Fibroblast of lung (primary cell): ENCODE results near the gene PABPN1L. TPM values are rescaled to one million over a fixed set of nuclear protein-coding genes. Genes with fewer than 3 reads are reported as not detected.

ENCODE experiments used
- DNase-seq, 2 donors: peaks; one replicate each; pipeline versions ENCODE4 v3.0.0 to v3.0.0-alpha.2; 2010; ENCODE audit warnings: low read depth in 2 of 2
- H2AFZ ChIP-seq: 2 replicates; pipeline ENCODE4 v1.5.1; 2012; ENCODE audit warnings: low read length, control low read depth, inconsistent platforms
- H3K27ac ChIP-seq: 2 replicates; pipeline ENCODE4 v1.5.1; 2011; ENCODE audit warnings: low read length, control low read depth; ENCODE audit not compliant: insufficient read depth
- H3K27me3 ChIP-seq: 2 replicates; pipeline ENCODE4 v1.5.1; 2011; ENCODE audit warnings: mild to moderate bottlenecking, low read length; ENCODE audit not compliant: control insufficient read depth, insufficient read depth
- H3K36me3 ChIP-seq: 2 replicates; pipeline ENCODE4 v1.5.1; 2011; ENCODE audit warnings: low read length; ENCODE audit not compliant: control insufficient read depth, insufficient read depth
- H3K4me1 ChIP-seq: 2 replicates; pipeline ENCODE4 v1.5.1; 2011; ENCODE audit warnings: low read length; ENCODE audit not compliant: control insufficient read depth, insufficient read depth; ENCODE audit errors: extremely low read depth
- H3K4me2 ChIP-seq: 2 replicates; pipeline ENCODE4 v1.5.1; 2011; ENCODE audit warnings: low read length, control low read depth; ENCODE audit not compliant: insufficient read depth; ENCODE audit errors: extremely low read depth
- H3K4me3 ChIP-seq, 4 experiments: fragments of 200-600 bp in 1 of 4; sonication (generic) in 1 of 4; replicated peaks in 1 of 4; 2 replicates each; pipeline ENCODE4 v1.5.1; 2011 to 2016; ENCODE audit warnings: low read length in 4 of 4, low read depth in 3 of 4, mild to moderate bottlenecking in 3 of 4, control low read depth in 2 of 4, inconsistent platforms in 1 of 4, mixed read lengths in 1 of 4; ENCODE audit not compliant: insufficient read depth in 1 of 4; ENCODE audit errors: control extremely low read depth in 1 of 4
- H3K79me2 ChIP-seq: 2 replicates; pipeline ENCODE4 v1.5.1; 2012; ENCODE audit warnings: mild to moderate bottlenecking, low read length, inconsistent platforms; ENCODE audit not compliant: control insufficient read depth, insufficient read depth
- H3K9ac ChIP-seq: 2 replicates; pipeline ENCODE4 v1.5.1; 2011; ENCODE audit warnings: mild to moderate bottlenecking, low read length, control low read depth; ENCODE audit not compliant: insufficient read depth
- H3K9me3 ChIP-seq: 2 replicates; pipeline ENCODE4 v1.5.1; 2012; ENCODE audit warnings: low read depth, low read length; ENCODE audit not compliant: control insufficient read depth, insufficient read depth
- H4K20me1 ChIP-seq: 2 replicates; pipeline ENCODE4 v1.5.1; 2011; ENCODE audit warnings: low read length; ENCODE audit not compliant: control insufficient read depth, insufficient read depth; ENCODE audit errors: extremely low read depth
- EZH2 ChIP-seq: IDR thresholded peaks from 2 replicates; pipeline ENCODE4 v1.5.1; 2012; ENCODE audit warnings: low read length, control low read depth, mild to moderate bottlenecking; ENCODE audit errors: missing control alignments
- polyA plus RNA-seq, 2 donors: library from polyadenylated mRNA; depleted of rRNA in 1 of 2; stranded (reverse) in 1 of 2; unstranded in 1 of 2; fragments of >200 nt; gene quantifications; 2 replicates each; pipeline ENCODE4 v1.2.1, GENCODE V29; 2011 to 2012; ENCODE audit warnings: missing spikeins in 1 of 2
- total RNA-seq: library from RNA; depleted of rRNA; stranded (reverse); fragments of >200 nt; gene quantifications from 2 replicates; pipeline ENCODE4 v1.2.1, GENCODE V29; 2014
- TF ChIP-seq, protein P1 (sequence below), 2 donors: IDR thresholded peaks in 1 of 2; conservative IDR thresholded peaks in 1 of 2; 1 replicate in 1 of 2; 2 replicates in 1 of 2; pipeline ENCODE4 v1.5.1; 2011 to 2012; ENCODE audit warnings: low read length in 2 of 2, control low read depth in 1 of 2, inconsistent platforms in 1 of 2, low read depth in 1 of 2, mild to moderate bottlenecking in 1 of 2

PABPN1L gene
- total and polyA plus RNA-seq, 2 donors (not counting 1 experiment from before 2014, with no cell fraction given): not detected

DNA sequence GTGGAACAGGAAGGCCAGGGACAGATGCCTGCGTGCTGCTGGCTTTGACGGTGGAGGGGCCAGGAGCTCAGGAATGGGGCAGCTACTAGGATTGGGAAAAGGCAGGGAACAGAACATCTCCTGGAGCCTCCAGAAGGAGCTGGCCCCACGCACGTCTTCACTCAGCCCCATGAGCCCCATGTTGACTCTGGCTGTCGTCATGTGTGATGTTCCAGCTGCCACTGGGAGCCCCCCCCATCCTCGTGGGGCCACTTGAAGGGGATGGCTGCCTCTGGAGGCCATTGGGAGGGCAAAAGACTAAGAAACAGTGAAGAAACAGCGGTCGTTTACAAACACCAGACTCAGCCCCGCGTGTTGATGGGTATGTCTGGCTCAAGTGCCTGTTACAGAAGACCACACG lies 36.2 kb downstream of the PABPN1L start:
- Histone ChIP-seq H3K9me3 (no peaks in the 10 kb centered on the region), H3K27ac (no peak overlapping the region), H3K27me3 (no peaks in the 10 kb centered on the region), H3K4me2 (no peak overlapping the region), H3K4me3 (no peak overlapping the region), H3K36me3 (no peaks in the 10 kb centered on the region), H3K4me1 (no peaks in the 10 kb centered on the region), H3K79me2 (no peaks in the 10 kb centered on the region), H2AFZ (no peak overlapping the region), H4K20me1 (no peaks in the 10 kb centered on the region), H3K9ac (no peak overlapping the region)
- DNase-seq: peak in 1 of 2 donors; percentile 69
- no peak for TF ChIP-seq EZH2
- TF ChIP-seq, protein P1, sequence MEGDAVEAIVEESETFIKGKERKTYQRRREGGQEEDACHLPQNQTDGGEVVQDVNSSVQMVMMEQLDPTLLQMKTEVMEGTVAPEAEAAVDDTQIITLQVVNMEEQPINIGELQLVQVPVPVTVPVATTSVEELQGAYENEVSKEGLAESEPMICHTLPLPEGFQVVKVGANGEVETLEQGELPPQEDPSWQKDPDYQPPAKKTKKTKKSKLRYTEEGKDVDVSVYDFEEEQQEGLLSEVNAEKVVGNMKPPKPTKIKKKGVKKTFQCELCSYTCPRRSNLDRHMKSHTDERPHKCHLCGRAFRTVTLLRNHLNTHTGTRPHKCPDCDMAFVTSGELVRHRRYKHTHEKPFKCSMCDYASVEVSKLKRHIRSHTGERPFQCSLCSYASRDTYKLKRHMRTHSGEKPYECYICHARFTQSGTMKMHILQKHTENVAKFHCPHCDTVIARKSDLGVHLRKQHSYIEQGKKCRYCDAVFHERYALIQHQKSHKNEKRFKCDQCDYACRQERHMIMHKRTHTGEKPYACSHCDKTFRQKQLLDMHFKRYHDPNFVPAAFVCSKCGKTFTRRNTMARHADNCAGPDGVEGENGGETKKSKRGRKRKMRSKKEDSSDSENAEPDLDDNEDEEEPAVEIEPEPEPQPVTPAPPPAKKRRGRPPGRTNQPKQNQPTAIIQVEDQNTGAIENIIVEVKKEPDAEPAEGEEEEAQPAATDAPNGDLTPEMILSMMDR (conservative IDR thresholded peaks at IDR 0.05 in 1 of 2, IDR thresholded peaks at IDR 0.05 in 1 of 2; ENCODE audit: low read depth in 1 of 2, low read length in 2 of 2): no peak

DNA sequence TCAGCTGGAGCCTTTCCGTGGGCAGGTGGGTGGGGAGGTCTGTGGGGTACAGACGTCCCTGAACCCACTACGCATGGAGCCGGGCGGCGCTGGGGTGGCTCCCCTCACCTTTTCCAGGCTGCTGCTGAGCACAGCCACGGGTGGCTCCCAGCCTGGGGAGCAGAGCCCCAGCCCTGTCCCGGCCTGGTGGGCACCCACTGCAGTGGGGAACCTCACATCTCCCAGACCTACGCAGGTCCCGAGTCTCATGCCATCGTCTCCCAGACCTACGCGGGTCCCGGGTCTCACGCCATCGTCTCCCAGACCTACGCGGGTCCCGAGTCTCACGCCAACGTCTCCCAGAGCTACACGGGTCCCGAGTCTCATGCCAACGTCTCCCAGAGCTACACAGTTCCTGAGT lies 37.7 kb downstream of the PABPN1L start:
- no peaks in the 10 kb centered on the region for H3K79me2 ChIP-seq
- H3K27me3 ChIP-seq: no peaks in the 10 kb centered on the region
- no peaks in the 10 kb centered on the region for H4K20me1 ChIP-seq
- no peak for DNase-seq
- TF ChIP-seq EZH2: no peak
- TF ChIP-seq, protein P1 (conservative IDR thresholded peaks at IDR 0.05 in 1 of 2, IDR thresholded peaks at IDR 0.05 in 1 of 2; ENCODE audit: low read depth in 1 of 2, low read length in 2 of 2): no peak
- H3K36me3 ChIP-seq: no peaks in the 10 kb centered on the region
- no peak overlapping the region for H3K4me3 ChIP-seq
- H2AFZ ChIP-seq: no peak overlapping the region
- H3K27ac ChIP-seq: no peak overlapping the region
- H3K9me3 ChIP-seq: no peaks in the 10 kb centered on the region
- H3K4me1 ChIP-seq: no peaks in the 10 kb centered on the region
- H3K4me2 ChIP-seq: no peak overlapping the region
- no peak overlapping the region for H3K9ac ChIP-seq

DNA sequence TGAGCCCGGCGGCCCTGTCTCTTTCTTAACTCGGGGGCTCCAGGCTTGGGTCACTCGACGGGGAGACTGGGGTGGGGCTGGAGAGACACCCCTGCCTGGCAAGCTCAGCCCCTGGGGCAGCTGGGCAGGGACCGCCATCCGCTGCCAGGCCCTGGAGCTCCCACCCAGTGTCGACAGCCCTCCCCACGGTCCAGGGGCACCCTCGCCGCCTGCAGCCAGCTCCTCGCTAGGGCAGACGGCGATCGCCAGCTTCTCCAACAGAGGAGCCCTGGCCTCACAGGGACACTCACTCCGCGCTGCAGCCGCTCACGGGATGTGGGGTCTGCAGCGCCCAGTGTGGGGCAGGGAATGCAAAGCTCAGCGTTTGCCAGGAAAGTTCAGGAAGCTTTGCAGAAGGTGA lies 38.7 kb downstream of the PABPN1L start:
- no peak overlapping the region for H2AFZ ChIP-seq
- no peaks in the 10 kb centered on the region for H3K9me3 ChIP-seq
- no peak for TF ChIP-seq EZH2
- TF ChIP-seq, protein P1 (conservative IDR thresholded peaks at IDR 0.05 in 1 of 2, IDR thresholded peaks at IDR 0.05 in 1 of 2; ENCODE audit: low read depth in 1 of 2, low read length in 2 of 2): no peak
- H4K20me1 ChIP-seq: no peaks in the 10 kb centered on the region
- H3K9ac ChIP-seq: no peak overlapping the region
- no peaks in the 10 kb centered on the region for H3K27me3 ChIP-seq
- no peak overlapping the region for H3K4me2 ChIP-seq
- no peak overlapping the region for H3K4me3 ChIP-seq
- H3K27ac ChIP-seq: no peak overlapping the region
- H3K36me3 ChIP-seq: no peaks in the 10 kb centered on the region
- DNase-seq: no peak
- no peaks in the 10 kb centered on the region for H3K4me1 ChIP-seq
- no peaks in the 10 kb centered on the region for H3K79me2 ChIP-seq
